HepG2 (cell line): ENCODE measurements around the gene KISS1R. TPM values are rescaled to one million over a fixed set of nuclear protein-coding genes. Genes with fewer than 3 reads are reported as not detected.

ENCODE experiments used
- ATAC-seq: fragments of 200-7000 bp; cut with Tn5 transposase; 3 replicates; pipeline ENCODE4 v1.9.1; 2020; ENCODE audit warnings: mild to moderate bottlenecking, moderate library complexity
- BruUV-seq: library from RNA; stranded (reverse); fragments of 400-500 nt; replicated peaks from 2 replicates; lab custom pipeline; 2021; lab: Mats Ljungman, UMichigan
- CTCF ChIA-PET: fragments of 300-600 bp; formaldehyde crosslinking; extraction: SDS; loops from one replicate; lab custom pipeline; 2021; ENCODE audit warnings: low total read pairs, inconsistent platforms, low intra/inter-chr PET ratio; lab: Yijun Ruan, JAX
- POLR2A ChIA-PET: fragments of 350-600 bp; sonication (Branson Sonifier 250); formaldehyde crosslinking; loops from one replicate; lab custom pipeline; 2020; ENCODE audit warnings: antibody characterized with exemption, inconsistent platforms; lab: Yijun Ruan, JAX
- DNase-seq: peaks from one replicate; pipeline ENCODE4 v3.0.0-alpha.2; 2015; ENCODE audit warnings: low spot score
- FAIRE-seq: peaks from 3 replicates; lab custom pipeline; 2011; peaks lifted over from hg19 to GRCh38; lab: Jason Lieb, UNC
- H2AFZ ChIP-seq: one replicate; pipeline ENCODE4 v1.6.1; 2011; ENCODE audit warnings: low read length, inconsistent platforms
- H3K27ac ChIP-seq: fragments of 300-600 bp; 3 replicates; pipeline ENCODE4 v1.8.0; 2011; ENCODE audit warnings: mixed run types, mild to moderate bottlenecking, mixed read lengths, low read length, inconsistent platforms; ENCODE audit not compliant: insufficient read depth; ENCODE audit errors: extremely low read length
- H3K27me3 ChIP-seq, 2 experiments: fragments of 200-600 bp in 1 of 2; 2 replicates in 1 of 2; 3 replicates in 1 of 2; pipeline versions ENCODE4 v1.6.0 to v1.8.0; 2011; ENCODE audit warnings: low read length in 2 of 2, mild to moderate bottlenecking in 2 of 2, moderate library complexity in 2 of 2, inconsistent platforms in 1 of 2; ENCODE audit not compliant: insufficient read depth in 2 of 2, control insufficient read depth in 1 of 2
- H3K36me3 ChIP-seq, 2 experiments: fragments of 200-600 bp in 1 of 2; replicated peaks in 1 of 2; 2 replicates in 1 of 2; 3 replicates in 1 of 2; pipeline versions ENCODE4 v1.5.1 to v1.8.0; 2011; ENCODE audit warnings: low read length in 2 of 2, inconsistent platforms in 1 of 2; ENCODE audit not compliant: insufficient read depth in 2 of 2, control insufficient read depth in 1 of 2
- H3K4me1 ChIP-seq: 2 replicates; pipeline ENCODE4 v1.5.1; 2012; ENCODE audit warnings: low read length, inconsistent platforms; ENCODE audit not compliant: insufficient read depth
- H3K4me2 ChIP-seq: 2 replicates; pipeline ENCODE4 v1.6.0; 2011; ENCODE audit warnings: low read depth, low read length, inconsistent platforms
- H3K4me3 ChIP-seq, 3 experiments: fragments of 200-600 bp in 1 of 3; sonication (generic), shearing (Covaris generic) in 1 of 3; replicated peaks in 1 of 3; 2 replicates each; pipeline ENCODE4 v1.5.1; 2011 to 2016; ENCODE audit warnings: low read length in 3 of 3, inconsistent platforms in 2 of 3, low read depth in 2 of 3, mild to moderate bottlenecking in 2 of 3, control low read depth in 1 of 3, mixed read lengths in 1 of 3; ENCODE audit not compliant: insufficient read depth in 1 of 3
- H3K79me2 ChIP-seq: one replicate; pipeline ENCODE4 v1.6.1; 2011; ENCODE audit warnings: low read length, inconsistent platforms; ENCODE audit not compliant: insufficient read depth
- H3K9ac ChIP-seq: 2 replicates; pipeline ENCODE4 v1.6.0; 2011; ENCODE audit warnings: mild to moderate bottlenecking, low read depth, low read length, inconsistent platforms; ENCODE audit not compliant: insufficient read depth
- H3K9me3 ChIP-seq: 2 replicates; pipeline ENCODE4 v1.5.1; 2012; ENCODE audit warnings: mild to moderate bottlenecking, low read length
- H4K20me1 ChIP-seq: 2 replicates; pipeline ENCODE4 v1.6.0; 2011; ENCODE audit warnings: inconsistent platforms, mild to moderate bottlenecking, low read length, moderate library complexity; ENCODE audit not compliant: insufficient read depth
- AGO2 ChIP-seq: fragments of 200-400 bp; formaldehyde crosslinking; optimal IDR thresholded peaks from 2 replicates; pipeline ENCODE3; 2017; ENCODE audit warnings: mild to moderate bottlenecking, low read depth, low read length, moderate library complexity
- GPBP1L1 ChIP-seq: sonication (generic); formaldehyde crosslinking; IDR thresholded peaks from 2 replicates; pipeline ENCODE4 v1.5.0; 2020; ENCODE audit warnings: mild to moderate bottlenecking, missing genetic modification reagents
- HMG20B ChIP-seq: conservative IDR thresholded peaks from 2 replicates; pipeline ENCODE4 v1.6.1; 2016; ENCODE audit warnings: missing genetic modification reagents, missing compliant biosample characterization
- HNRNPL ChIP-seq: fragments of 200-400 bp; formaldehyde crosslinking; IDR thresholded peaks from 2 replicates; pipeline ENCODE4 v1.6.1; 2017; ENCODE audit warnings: mild to moderate bottlenecking, low read depth, low read length
- IRX3 ChIP-seq: sonication (generic); formaldehyde crosslinking; IDR thresholded peaks from 2 replicates; pipeline ENCODE4 v1.8.1; 2023; ENCODE audit warnings: mild to moderate bottlenecking, low read depth, missing genetic modification reagents, borderline replicate concordance
- KAT7 ChIP-seq: IDR thresholded peaks from 2 replicates; pipeline ENCODE4 v1.6.1; 2018; ENCODE audit warnings: borderline replicate concordance, missing compliant biosample characterization
- NONO ChIP-seq, 2 experiments: fragments of 450-650 bp in 1 of 2; sonication (generic) in 1 of 2; formaldehyde crosslinking in 1 of 2; IDR thresholded peaks in 1 of 2; conservative IDR thresholded peaks in 1 of 2; 2 replicates each; pipeline versions ENCODE4 v1.6.1 to v1.8.0; 2017 to 2022; ENCODE audit warnings: mild to moderate bottlenecking in 1 of 2, missing genetic modification reagents in 1 of 2, moderate library complexity in 1 of 2
- RBFOX2 ChIP-seq: fragments of 200-400 bp; formaldehyde crosslinking; IDR thresholded peaks from 2 replicates; pipeline ENCODE4 v1.6.1; 2017; ENCODE audit warnings: low read depth, mild to moderate bottlenecking, low read length
- ZNF232 ChIP-seq: sonication (generic); formaldehyde crosslinking; IDR thresholded peaks from 2 replicates; pipeline ENCODE4 v1.4.0; 2020; ENCODE audit warnings: missing genetic modification reagents, borderline replicate concordance
- ZNF264 ChIP-seq: sonication (generic); formaldehyde crosslinking; IDR thresholded peaks from 2 replicates; pipeline ENCODE4 v1.4.0; 2020; ENCODE audit warnings: missing genetic modification reagents
- ZNF276 ChIP-seq: sonication (generic); formaldehyde crosslinking; IDR thresholded peaks from 2 replicates; pipeline ENCODE4 v1.4.0; 2020; ENCODE audit warnings: mild to moderate bottlenecking, low read depth, missing genetic modification reagents
- ZNF619 ChIP-seq: sonication (generic); formaldehyde crosslinking; IDR thresholded peaks from 2 replicates; pipeline ENCODE4 v1.4.0; 2020; ENCODE audit warnings: mild to moderate bottlenecking, missing genetic modification reagents
- WGBS: methylation state at CpG from one replicate; pipeline ENCODE4 v1.1.6; 2017; ENCODE audit warnings: low lambda C conversion rate; 5-methylcytosine and 5-hydroxymethylcytosine counted together
- in situ Hi-C: cut with HindIII; loops from 2 replicates; pipeline ENCODE4 v1.10.0; 2017; ENCODE audit warnings: low pct_unique_long_range_greater_than_20kb; ENCODE audit not compliant: extremely low pct_ligation_motif_present
- intact Hi-C: fragments of 100-400 bp; cut with micrococcal nuclease; formaldehyde crosslinking; loops from one replicate; pipeline ENCODE4 v1.10.0; 2022; ENCODE audit not compliant: unreplicated experiment
- polyA plus RNA-seq, 8 experiments: library from polyadenylated mRNA; depleted of rRNA in 3 of 8; stranded (reverse) in 7 of 8; unstranded in 1 of 8; fragments of >200 nt; fragmentation: Illumina TruSeq in 4 of 8; extraction: Trizol in 4 of 8; gene quantifications; 2 replicates each; pipeline versions ENCODE4 v1.2.1 to v1.2.3, GENCODE V29; 2011 to 2016; ENCODE audit warnings: low read depth in 4 of 8, missing spikeins in 1 of 8, mixed read lengths in 1 of 8; ENCODE audit not compliant: insufficient read depth in 1 of 8
- total RNA-seq, 5 experiments: library from RNA; depleted of rRNA; stranded (reverse); fragments of >200 nt; fragmentation: Illumina TruSeq; extraction: Trizol; gene quantifications; 2 replicates each; pipeline ENCODE4 v1.2.3, GENCODE V29; 2016; ENCODE audit warnings: low read depth in 1 of 5
- TF ChIP-seq, protein P1 (sequence below): sonication (generic); formaldehyde crosslinking; IDR thresholded peaks from 2 replicates; pipeline ENCODE4 v1.4.0; 2020; ENCODE audit warnings: mild to moderate bottlenecking, missing genetic modification reagents, borderline replicate concordance

KISS1R gene
- total and polyA plus RNA-seq, 2 of the 13 experiments (the other 11 are each of a cell fraction or from before 2014, with no cell fraction given) = 1.1 to 10.2 TPM

DNA sequence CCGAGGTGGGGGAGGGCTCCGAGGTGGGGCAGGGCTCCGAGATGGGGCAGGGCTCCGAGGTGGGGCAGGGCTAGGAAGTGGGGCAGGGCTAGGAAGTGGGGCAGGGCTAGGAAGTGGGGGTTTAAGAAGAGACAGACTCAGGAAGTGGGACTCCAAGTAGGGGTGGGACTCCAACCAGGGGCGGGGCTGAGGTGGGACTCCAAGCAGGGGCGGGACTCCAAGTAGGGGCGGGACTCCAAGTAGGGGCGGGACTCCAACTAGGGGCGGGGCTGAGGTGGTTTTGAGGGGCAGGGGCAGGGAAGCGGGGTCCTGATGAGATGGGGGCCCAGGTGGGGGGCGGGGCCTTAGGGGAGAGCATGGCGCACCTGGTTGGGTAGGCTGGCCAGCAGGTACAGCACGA is 44.0 kb upstream of the KISS1R start (continued):
- TF ChIP-seq NONO (IDR thresholded peaks at IDR 0.05) (no peak), NONO (CRISPR knock-in tag; conservative IDR thresholded peaks at IDR 0.05) (no peak), ZNF264 (CRISPR knock-in tag) (no peak), ZNF232 (CRISPR knock-in tag) (no peak), KAT7 (CRISPR knock-in tag) (no peak), IRX3 (CRISPR knock-in tag) (no peak)

DNA sequence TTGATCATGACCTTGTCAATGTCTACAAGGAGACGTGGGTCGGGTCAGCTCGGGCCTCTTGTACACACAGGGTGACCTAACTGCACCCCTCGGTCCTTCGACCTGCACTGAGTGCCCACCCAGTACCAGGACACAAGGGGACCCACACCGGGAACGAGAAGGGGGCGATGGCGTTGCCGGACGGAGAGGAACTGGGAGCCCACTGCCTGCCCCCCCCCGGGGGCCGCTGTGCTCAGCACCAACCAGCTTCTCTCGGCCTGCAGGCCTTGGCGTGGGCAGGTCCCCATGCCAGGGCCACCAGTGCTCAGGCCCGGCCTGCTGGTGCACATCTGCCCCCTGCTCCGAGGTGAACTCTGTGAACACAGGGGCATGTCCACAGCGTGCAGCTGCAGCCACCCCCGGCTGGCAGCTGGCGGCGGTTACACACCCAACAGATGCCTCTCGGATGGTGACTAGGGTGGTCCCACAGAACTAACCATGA is 43.5 kb upstream of the KISS1R start:
- ChIA-PET POLR2A (no interaction called here), CTCF (no interaction called here)
- TF ChIP-seq HNRNPL (0 out of 2 replicates have a peak, but pooled peaks have one; percentile 36), HMG20B (CRISPR knock-in tag) (no peak), GPBP1L1 (no peak), ZNF276 (CRISPR knock-in tag) (no peak), RBFOX2 (0 out of 2 replicates have a peak, but pooled peaks have one; percentile 15), AGO2 (peak; percentile 72), ZNF619 (CRISPR knock-in tag) (no peak)
- TF ChIP-seq, protein P1, sequence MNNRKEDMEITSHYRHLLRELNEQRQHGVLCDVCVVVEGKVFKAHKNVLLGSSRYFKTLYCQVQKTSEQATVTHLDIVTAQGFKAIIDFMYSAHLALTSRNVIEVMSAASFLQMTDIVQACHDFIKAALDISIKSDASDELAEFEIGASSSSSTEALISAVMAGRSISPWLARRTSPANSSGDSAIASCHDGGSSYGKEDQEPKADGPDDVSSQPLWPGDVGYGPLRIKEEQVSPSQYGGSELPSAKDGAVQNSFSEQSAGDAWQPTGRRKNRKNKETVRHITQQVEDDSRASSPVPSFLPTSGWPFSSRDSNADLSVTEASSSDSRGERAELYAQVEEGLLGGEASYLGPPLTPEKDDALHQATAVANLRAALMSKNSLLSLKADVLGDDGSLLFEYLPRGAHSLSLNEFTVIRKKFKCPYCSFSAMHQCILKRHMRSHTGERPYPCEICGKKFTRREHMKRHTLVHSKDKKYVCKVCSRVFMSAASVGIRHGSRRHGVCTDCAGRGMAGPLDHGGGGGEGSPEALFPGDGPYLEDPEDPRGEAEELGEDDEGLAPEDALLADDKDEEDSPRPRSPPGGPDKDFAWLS (CRISPR knock-in tag) = no peak
- no peaks in the 10 kb centered on the region for H4K20me1 ChIP-seq
- in situ Hi-C loops = no loop called here
- BruUV-seq = no TSS peak
- FAIRE-seq = no peak
- 95% methylated on average over 4 of the region's 22 CpGs for WGBS
- no peaks in the 10 kb centered on the region for H3K9me3 ChIP-seq
- H3K4me1 ChIP-seq = no peaks in the 10 kb centered on the region
- H3K4me3 ChIP-seq = no peak overlapping the region
- H3K79me2 ChIP-seq = no peaks in the 10 kb centered on the region
- H2AFZ ChIP-seq = no peak overlapping the region
- H3K9ac ChIP-seq = no peak overlapping the region
- no peak overlapping the region for H3K4me2 ChIP-seq
- intact Hi-C loops = no loop called here
- ATAC-seq = no peak
- H3K27me3 ChIP-seq = no peaks in the 10 kb centered on the region
- H3K27ac ChIP-seq = no peak overlapping the region
- DNase-seq = no peak
- peaks cover under 1 to 5% of the 10 kb centered on the region in 2 experiments; a peak in 3 of 5 replicates for H3K36me3 ChIP-seq
